SK-N-SH (cell line): ENCODE measurements around the gene EXOC3. TPM values are rescaled to one million over a fixed set of nuclear protein-coding genes. Genes with fewer than 3 reads are reported as not detected.

Experiments
- CTCF ChIA-PET: fragments of 300-600, 350-600 bp; formaldehyde crosslinking; extraction: SDS; loops from one replicate; lab custom pipeline; 2021; lab: Yijun Ruan, JAX
- POLR2A ChIA-PET: fragments of 350-600 bp; sonication (Branson Sonifier 250); formaldehyde crosslinking; extraction: SDS; loops from one replicate; lab custom pipeline; 2020; ENCODE audit warnings: antibody characterized with exemption, inconsistent platforms; lab: Yijun Ruan, JAX
- DNase-seq: peaks from one replicate; pipeline ENCODE4 v3.0.0; 2012
- H2AFZ ChIP-seq: fragments of 200-600 bp; sonication (generic); 2 replicates; pipeline ENCODE4 v1.8.1; 2016; ENCODE audit warnings: antibody characterized with exemption, mild to moderate bottlenecking, low read depth
- H3F3A ChIP-seq: fragments of 200-600 bp; sonication (generic); replicated peaks from 2 replicates; pipeline ENCODE3; 2016; ENCODE audit warnings: antibody characterized with exemption, mild to moderate bottlenecking; ENCODE audit not compliant: insufficient read depth
- H3K27ac ChIP-seq, 2 experiments: fragments of 200-500 bp in 1 of 2; fragments of 200-600 bp in 1 of 2; sonication (Bioruptor generic) in 1 of 2; sonication (generic), shearing (Covaris generic) in 1 of 2; 2 replicates each; pipeline versions ENCODE4 v1.5.1 to v1.6.1; 2014 to 2016; ENCODE audit warnings: low read depth in 2 of 2, inconsistent platforms in 1 of 2, low read length in 1 of 2, mild to moderate bottlenecking in 1 of 2, mixed read lengths in 1 of 2
- H3K27me3 ChIP-seq: fragments of 200-600 bp; sonication (generic), shearing (Covaris generic); 2 replicates; pipeline ENCODE4 v1.6.1; 2016; ENCODE audit warnings: mixed run types; ENCODE audit not compliant: insufficient read depth
- H3K36me3 ChIP-seq, 2 experiments: fragments of 200-500 bp in 1 of 2; fragments of 200-600 bp in 1 of 2; sonication (Bioruptor generic) in 1 of 2; sonication (generic) in 1 of 2; replicated peaks in 1 of 2; 2 replicates each; pipeline versions ENCODE3 to v1.5.1; 2014 to 2016; ENCODE audit warnings: low read length in 1 of 2, mild to moderate bottlenecking in 1 of 2; ENCODE audit not compliant: insufficient read depth in 2 of 2, control insufficient read depth in 1 of 2
- H3K4me1 ChIP-seq, 2 experiments: fragments of 200-500 bp in 1 of 2; fragments of 200-600 bp in 1 of 2; sonication (Bioruptor generic) in 1 of 2; sonication (generic), shearing (Covaris generic) in 1 of 2; 2 replicates each; pipeline versions ENCODE4 v1.5.1 to v1.6.1; 2014 to 2016; ENCODE audit warnings: low read depth in 1 of 2, low read length in 1 of 2, mixed run types in 1 of 2; ENCODE audit not compliant: insufficient read depth in 2 of 2, control insufficient read depth in 1 of 2
- H3K4me2 ChIP-seq: fragments of 200-600 bp; sonication (generic), shearing (Covaris generic); 2 replicates; pipeline ENCODE4 v1.6.1; 2017; ENCODE audit warnings: mixed run types
- H3K4me3 ChIP-seq, 2 experiments: fragments of 200-500 bp in 1 of 2; fragments of 200-600 bp in 1 of 2; sonication (Bioruptor generic) in 1 of 2; sonication (generic), shearing (Covaris generic) in 1 of 2; 2 replicates each; pipeline versions ENCODE4 v1.5.1 to v1.8.1; 2014 to 2016; ENCODE audit warnings: low read depth in 2 of 2, inconsistent platforms in 1 of 2, low read length in 1 of 2, mild to moderate bottlenecking in 1 of 2, mixed read lengths in 1 of 2, moderate library complexity in 1 of 2
- H3K79me2 ChIP-seq: fragments of 200-600 bp; sonication (generic); 2 replicates; pipeline ENCODE4 v1.8.1; 2017; ENCODE audit warnings: mild to moderate bottlenecking; ENCODE audit not compliant: insufficient read depth
- H3K9ac ChIP-seq: fragments of 200-600 bp; sonication (generic); 2 replicates; pipeline ENCODE4 v1.6.1; 2017; ENCODE audit warnings: mixed run types
- H3K9me2 ChIP-seq: fragments of 200-600 bp; sonication (generic); 2 replicates; pipeline ENCODE4 v1.6.1; 2017; ENCODE audit warnings: mixed run types
- H3K9me3 ChIP-seq: fragments of 200-600 bp; sonication (generic); 2 replicates; pipeline ENCODE4 v1.6.1; 2017; ENCODE audit warnings: mixed run types, mild to moderate bottlenecking, moderate library complexity
- H4K20me1 ChIP-seq: fragments of 200-600 bp; sonication (generic); 2 replicates; pipeline ENCODE4 v1.6.1; 2017; ENCODE audit warnings: mild to moderate bottlenecking, mixed run types; ENCODE audit not compliant: insufficient read depth
- CHD2 ChIP-seq: fragments of 150-350 bp; IDR thresholded peaks from 2 replicates; pipeline ENCODE4 v1.6.1; 2018; ENCODE audit warnings: low read length; ENCODE audit not compliant: partially characterized antibody
- ELF1 ChIP-seq: IDR thresholded peaks from 2 replicates; pipeline ENCODE4 v1.4.0; 2012
- EZH2phosphoT487 ChIP-seq: fragments of 200-600 bp; sonication (generic); IDR thresholded peaks from 2 replicates; pipeline ENCODE4 v1.6.1; 2017; ENCODE audit warnings: low read depth, mixed run types, mild to moderate bottlenecking, antibody characterized with exemption, moderate library complexity, borderline replicate concordance
- FOXJ3 ChIP-seq: sonication (generic); formaldehyde crosslinking; IDR thresholded peaks from 2 replicates; pipeline ENCODE4 v1.5.1; 2020; ENCODE audit warnings: mild to moderate bottlenecking, missing genetic modification reagents
- GABPA ChIP-seq: IDR thresholded peaks from 2 replicates; pipeline ENCODE4 v1.4.0; 2012; ENCODE audit warnings: low read depth, mild to moderate bottlenecking
- GATA2 ChIP-seq: sonication (generic); formaldehyde crosslinking; IDR thresholded peaks from 2 replicates; pipeline ENCODE4 v1.5.0; 2020; ENCODE audit warnings: mild to moderate bottlenecking, missing genetic modification reagents
- JUND ChIP-seq: IDR thresholded peaks from 2 replicates; pipeline ENCODE4 v1.4.0; 2012
- MEF2A ChIP-seq: IDR thresholded peaks from 2 replicates; pipeline ENCODE4 v1.4.0; 2012; ENCODE audit warnings: low read depth, borderline replicate concordance
- NFIC ChIP-seq: IDR thresholded peaks from 2 replicates; pipeline ENCODE4 v1.4.0; 2012; ENCODE audit warnings: borderline replicate concordance
- NRF1 ChIP-seq: IDR thresholded peaks from 2 replicates; pipeline ENCODE4 v1.6.1; 2012; ENCODE audit warnings: low read depth, mild to moderate bottlenecking, low read length
- POLR2AphosphoS5 ChIP-seq: IDR thresholded peaks from 2 replicates; pipeline ENCODE4 v1.6.1; 2012; ENCODE audit warnings: low read depth, low read length
- RAD21 ChIP-seq: IDR thresholded peaks from 2 replicates; pipeline ENCODE4 v1.6.1; 2012; ENCODE audit warnings: mild to moderate bottlenecking, low read length
- RCOR1 ChIP-seq: fragments of 150-350 bp; IDR thresholded peaks from 2 replicates; pipeline ENCODE4 v1.6.1; 2017; ENCODE audit warnings: antibody characterized with exemption, low read length
- RFX5 ChIP-seq: IDR thresholded peaks from 2 replicates; pipeline ENCODE4 v1.6.1; 2012; ENCODE audit warnings: mild to moderate bottlenecking, improper control_type of control experiment, low read length
- SIN3A ChIP-seq: IDR thresholded peaks from 2 replicates; pipeline ENCODE4 v1.6.1; 2012; ENCODE audit warnings: low read depth, mild to moderate bottlenecking, low read length, moderate library complexity, borderline replicate concordance
- TCF12 ChIP-seq: IDR thresholded peaks from 2 replicates; pipeline ENCODE4 v1.4.0; 2012
- TEAD4 ChIP-seq: IDR thresholded peaks from 2 replicates; pipeline ENCODE4 v1.4.0; 2012; ENCODE audit warnings: mild to moderate bottlenecking, borderline replicate concordance; ENCODE audit not compliant: insufficient read depth
- YY1 ChIP-seq: IDR thresholded peaks from 2 replicates; pipeline ENCODE4 v1.4.0; 2012; ENCODE audit warnings: low read depth, mild to moderate bottlenecking
- WGBS: methylation state at CpG from one replicate; pipeline ENCODE4 v1.1.6; 2017; ENCODE audit warnings: low lambda C conversion rate; 5-methylcytosine and 5-hydroxymethylcytosine counted together
- polyA plus RNA-seq, 3 experiments: library from polyadenylated mRNA; depleted of rRNA; stranded (reverse); fragments of >200 nt; gene quantifications; 2 replicates each; pipeline ENCODE4 v1.2.3, GENCODE V29; 2012
- TF ChIP-seq, protein P1 (sequence below): IDR thresholded peaks from 2 replicates; pipeline ENCODE4; 2012
- TF ChIP-seq, protein P2 (sequence below): IDR thresholded peaks from 2 replicates; pipeline ENCODE4 v1.4.0; 2012; ENCODE audit warnings: low read depth, borderline replicate concordance
- TF ChIP-seq, protein P3 (sequence below): IDR thresholded peaks from 2 replicates; pipeline ENCODE4 v1.4.0; 2012; ENCODE audit warnings: low read depth
- TF ChIP-seq, protein P4 (sequence below): IDR thresholded peaks from 2 replicates; pipeline ENCODE4 v1.4.0; 2012; ENCODE audit warnings: low read depth, borderline replicate concordance

The EXOC3 gene
- polyA plus RNA-seq, 1 of the 3 experiments (the other 2 are of a cell fraction), result 25.7 TPM

DNA sequence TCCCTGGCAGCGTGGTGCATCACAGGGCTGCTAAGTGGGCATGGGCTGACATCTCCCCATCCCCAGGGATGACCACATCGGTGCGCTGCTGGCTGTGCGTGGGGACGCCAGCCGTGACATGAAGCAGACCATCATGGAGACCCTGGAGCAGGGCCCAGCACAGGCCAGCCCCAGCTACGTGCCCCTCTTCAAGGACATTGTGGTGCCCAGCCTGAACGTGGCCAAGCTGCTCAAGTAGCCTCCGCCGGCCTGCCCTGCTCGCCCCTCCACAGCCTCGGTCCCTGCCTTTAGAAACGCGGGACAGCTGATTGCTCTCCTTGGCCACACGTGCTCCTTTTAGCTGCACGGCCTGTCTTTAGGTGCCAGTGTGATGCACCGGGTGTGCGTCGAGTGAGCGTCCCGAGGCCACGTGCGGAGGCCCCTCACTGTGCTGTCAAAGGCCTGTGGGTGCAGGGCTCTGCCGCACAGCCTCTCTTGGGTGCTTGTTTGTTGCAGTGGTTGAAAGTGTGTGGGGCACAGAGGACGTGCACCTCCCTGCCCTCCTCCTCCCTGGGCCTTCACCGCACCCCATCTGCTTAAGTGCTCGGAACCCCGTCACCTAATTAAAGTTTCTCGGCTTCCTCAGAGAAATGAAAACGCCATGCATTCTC lies 23.8 kb downstream of the EXOC3 start:
- H2AFZ ChIP-seq, result no peak overlapping the region
- H3F3A ChIP-seq, result no peaks in the 10 kb centered on the region
- POLR2A ChIA-PET, result no interaction called here
- H3K4me1 ChIP-seq, result peaks cover 0 to 9% of the 10 kb centered on the region in 2 experiments; a peak in 1 of 4 replicates
- H3K27me3 ChIP-seq, result no peaks in the 10 kb centered on the region
- no peak overlapping the region for H3K27ac ChIP-seq
- WGBS, result 93% methylated on average over 16 of the region's 30 CpGs
- CTCF ChIA-PET, result interaction anchor here (1.2 to 1.9 kb wide), 2 partner anchors 20 to 22 kb away, joined by 4 to 5 read pairs; no protein-coding TSS in a partner anchor
- H3K9me2 ChIP-seq, result no peaks in the 10 kb centered on the region
- no peaks in the 10 kb centered on the region for H3K79me2 ChIP-seq
- H4K20me1 ChIP-seq, result no peaks in the 10 kb centered on the region
- H3K9ac ChIP-seq, result no peak overlapping the region
- no peak for DNase-seq
- no peaks in the 10 kb centered on the region for H3K9me3 ChIP-seq
- no peak for TF ChIP-seq JUND
- TF ChIP-seq SIN3A, result no peak
- no peak for TF ChIP-seq TCF12
- no peak for TF ChIP-seq ELF1
- no peak for TF ChIP-seq YY1
- TF ChIP-seq, protein P1, sequence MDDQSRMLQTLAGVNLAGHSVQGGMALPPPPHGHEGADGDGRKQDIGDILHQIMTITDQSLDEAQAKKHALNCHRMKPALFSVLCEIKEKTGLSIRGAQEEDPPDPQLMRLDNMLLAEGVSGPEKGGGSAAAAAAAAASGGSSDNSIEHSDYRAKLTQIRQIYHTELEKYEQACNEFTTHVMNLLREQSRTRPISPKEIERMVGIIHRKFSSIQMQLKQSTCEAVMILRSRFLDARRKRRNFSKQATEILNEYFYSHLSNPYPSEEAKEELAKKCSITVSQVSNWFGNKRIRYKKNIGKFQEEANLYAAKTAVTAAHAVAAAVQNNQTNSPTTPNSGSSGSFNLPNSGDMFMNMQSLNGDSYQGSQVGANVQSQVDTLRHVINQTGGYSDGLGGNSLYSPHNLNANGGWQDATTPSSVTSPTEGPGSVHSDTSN, result no peak
- no peak for TF ChIP-seq EZH2phosphoT487
- TF ChIP-seq, protein P2, sequence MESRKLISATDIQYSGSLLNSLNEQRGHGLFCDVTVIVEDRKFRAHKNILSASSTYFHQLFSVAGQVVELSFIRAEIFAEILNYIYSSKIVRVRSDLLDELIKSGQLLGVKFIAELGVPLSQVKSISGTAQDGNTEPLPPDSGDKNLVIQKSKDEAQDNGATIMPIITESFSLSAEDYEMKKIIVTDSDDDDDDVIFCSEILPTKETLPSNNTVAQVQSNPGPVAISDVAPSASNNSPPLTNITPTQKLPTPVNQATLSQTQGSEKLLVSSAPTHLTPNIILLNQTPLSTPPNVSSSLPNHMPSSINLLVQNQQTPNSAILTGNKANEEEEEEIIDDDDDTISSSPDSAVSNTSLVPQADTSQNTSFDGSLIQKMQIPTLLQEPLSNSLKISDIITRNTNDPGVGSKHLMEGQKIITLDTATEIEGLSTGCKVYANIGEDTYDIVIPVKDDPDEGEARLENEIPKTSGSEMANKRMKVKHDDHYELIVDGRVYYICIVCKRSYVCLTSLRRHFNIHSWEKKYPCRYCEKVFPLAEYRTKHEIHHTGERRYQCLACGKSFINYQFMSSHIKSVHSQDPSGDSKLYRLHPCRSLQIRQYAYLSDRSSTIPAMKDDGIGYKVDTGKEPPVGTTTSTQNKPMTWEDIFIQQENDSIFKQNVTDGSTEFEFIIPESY, result no peak
- H3K36me3 ChIP-seq, result peaks cover 14 to 51% of the 10 kb centered on the region in 2 experiments
- H3K4me3 ChIP-seq, result no peak overlapping the region
- H3K4me2 ChIP-seq, result no peak overlapping the region

DNA sequence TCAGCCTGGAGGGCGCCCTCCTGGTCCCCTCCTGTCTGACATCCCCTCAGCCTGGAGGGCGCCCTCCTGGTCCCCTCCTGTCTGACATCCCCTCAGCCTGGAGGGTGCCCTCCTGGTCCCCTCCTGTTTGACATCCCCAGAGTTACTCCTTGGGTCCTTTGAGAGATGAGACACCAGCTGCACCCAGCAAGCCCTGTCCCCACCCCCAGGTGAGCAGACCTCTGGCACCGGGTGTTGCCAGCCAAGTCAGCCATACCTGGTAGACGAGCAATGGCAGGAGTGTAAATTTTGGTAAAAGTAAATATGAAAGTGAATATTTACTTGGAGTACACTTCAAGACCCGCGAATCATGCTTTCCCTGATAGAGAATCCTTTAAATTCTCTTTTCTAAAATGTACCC lies 25.4 kb downstream of the EXOC3 start:
- H3K4me1 ChIP-seq, result peaks cover 0 to 15% of the 10 kb centered on the region in 2 experiments; a peak in 1 of 4 replicates
- peaks cover 0 to 41% of the 10 kb centered on the region in 2 experiments for H3K36me3 ChIP-seq
- no peaks in the 10 kb centered on the region for H3F3A ChIP-seq
- H2AFZ ChIP-seq, result no peak overlapping the region
- no peak overlapping the region for H3K9ac ChIP-seq
- H3K9me3 ChIP-seq, result no peaks in the 10 kb centered on the region
- ChIA-PET CTCF (no interaction called here), POLR2A (no interaction called here)
- 92% methylated on average over 5 of the region's 6 CpGs for WGBS
- H3K27ac ChIP-seq, result no peak overlapping the region
- H3K4me2 ChIP-seq, result no peak overlapping the region
- no peak for DNase-seq
- H3K79me2 ChIP-seq, result peaks cover 9% of the 10 kb centered on the region; the same call in 1 of the 2 replicates
- no peaks in the 10 kb centered on the region for H3K9me2 ChIP-seq
- H3K27me3 ChIP-seq, result no peaks in the 10 kb centered on the region
- TF ChIP-seq RFX5, result no peak
- no peak for TF ChIP-seq RCOR1
- TF ChIP-seq, protein P1, result no peak
- TF ChIP-seq ELF1, result no peak
- no peak for TF ChIP-seq CHD2
- TF ChIP-seq GABPA, result no peak
- TF ChIP-seq, protein P3, sequence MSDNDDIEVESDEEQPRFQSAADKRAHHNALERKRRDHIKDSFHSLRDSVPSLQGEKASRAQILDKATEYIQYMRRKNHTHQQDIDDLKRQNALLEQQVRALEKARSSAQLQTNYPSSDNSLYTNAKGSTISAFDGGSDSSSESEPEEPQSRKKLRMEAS, result no peak
- no peak for TF ChIP-seq POLR2AphosphoS5
- no peak for TF ChIP-seq YY1
- TF ChIP-seq NFIC, result no peak
- TF ChIP-seq SIN3A, result no peak
- TF ChIP-seq TEAD4, result no peak
- TF ChIP-seq GATA2 (CRISPR knock-in tag), result no peak
- no peak for TF ChIP-seq NRF1
- TF ChIP-seq EZH2phosphoT487, result no peak
- TF ChIP-seq, protein P4, sequence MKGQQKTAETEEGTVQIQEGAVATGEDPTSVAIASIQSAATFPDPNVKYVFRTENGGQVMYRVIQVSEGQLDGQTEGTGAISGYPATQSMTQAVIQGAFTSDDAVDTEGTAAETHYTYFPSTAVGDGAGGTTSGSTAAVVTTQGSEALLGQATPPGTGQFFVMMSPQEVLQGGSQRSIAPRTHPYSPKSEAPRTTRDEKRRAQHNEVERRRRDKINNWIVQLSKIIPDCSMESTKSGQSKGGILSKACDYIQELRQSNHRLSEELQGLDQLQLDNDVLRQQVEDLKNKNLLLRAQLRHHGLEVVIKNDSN, result no peak
- no peak for TF ChIP-seq RAD21
- no peak for TF ChIP-seq FOXJ3 (CRISPR knock-in tag)
- TF ChIP-seq MEF2A, result no peak
- no peak overlapping the region for H3K4me3 ChIP-seq
- no peaks in the 10 kb centered on the region for H4K20me1 ChIP-seq
